Measurements from ENCODE around the gene B4GALT5.
"Not testable (repeated sequence)": the region's sequence is repeated elsewhere in the genome, so short reads cannot be mapped to it uniquely, and the experiment has no call there.

Gene B4GALT5

GRCh38 chr20:49677777-49678758, 35.6 kb downstream of the B4GALT5 start:
- no peak for DNase-seq

- no peak for DNase-seq
These were observed 36.9 kb downstream of the B4GALT5 start for GRCh38 chr20:49676581-49677291.

- no peak for DNase-seq
These were observed 38.1 kb downstream of the B4GALT5 start for GRCh38 chr20:49675368-49676151.

GRCh38 chr20:49674383-49675352, 39.0 kb downstream of the B4GALT5 start:
- no peak for DNase-seq

- no peak for DNase-seq
These were observed 41.5 kb downstream of the B4GALT5 start for GRCh38 chr20:49672096-49672664.

GRCh38 chr20:49671433-49671832, 42.2 kb downstream of the B4GALT5 start:
- DNase-seq: no peak

- no peak for DNase-seq
These were observed 44.0 kb downstream of the B4GALT5 start for GRCh38 chr20:49669601-49670189.

- not testable (repeated sequence) for DNase-seq
These were observed 44.8 kb downstream of the B4GALT5 start for GRCh38 chr20:49668878-49669195.

GRCh38 chr20:49668181-49668877, 45.3 kb downstream of the B4GALT5 start:
- no peak for DNase-seq

GRCh38 chr20:49666911-49667310, 46.8 kb downstream of the B4GALT5 start:
- DNase-seq: no peak

- DNase-seq: no peak
These were observed 47.9 kb downstream of the B4GALT5 start for GRCh38 chr20:49665796-49666195.

GRCh38 chr20:49664612-49665313, 48.9 kb downstream of the B4GALT5 start:
- DNase-seq: no peak

GRCh38 chr20:49663112-49663511, 50.6 kb downstream of the B4GALT5 start:
- DNase-seq: no peak

GRCh38 chr20:49661560-49662329, 51.9 kb downstream of the B4GALT5 start:
- no peak for DNase-seq

- no peak for DNase-seq
These were observed 52.8 kb downstream of the B4GALT5 start for GRCh38 chr20:49660912-49661311.

- no peak for DNase-seq
These were observed 54.6 kb downstream of the B4GALT5 start for GRCh38 chr20:49659056-49659455.

- DNase-seq: no peak
These were observed 55.2 kb downstream of the B4GALT5 start for GRCh38 chr20:49658508-49658907.

- no peak for DNase-seq
These were observed 56.4 kb downstream of the B4GALT5 start for GRCh38 chr20:49657118-49657901.

All from NCI-H1694 treated with DMSO at 0.1 percent for 48 hours (cell line).